A673 (cell line): ENCODE data around the gene EIF5.

Experiments
- EZH2 ChIP-seq: fragments of 200-600 bp; sonication (generic); IDR thresholded peaks from 2 replicates; pipeline ENCODE4 v1.6.1; 2017; ENCODE audit warnings: borderline replicate concordance, low read depth, mild to moderate bottlenecking, mixed read lengths, antibody characterized with exemption, low read length; ENCODE audit not compliant: poor library complexity, severe bottlenecking
- TF ChIP-seq, protein P1 (sequence below): fragments of 300-800, 200-600 bp; sonication (generic); conservative IDR thresholded peaks from 2 replicates; pipeline ENCODE4 v1.5.1; 2017; ENCODE audit warnings: low read depth, mild to moderate bottlenecking, antibody characterized with exemption, low read length, moderate library complexity, mixed read lengths

DNA sequence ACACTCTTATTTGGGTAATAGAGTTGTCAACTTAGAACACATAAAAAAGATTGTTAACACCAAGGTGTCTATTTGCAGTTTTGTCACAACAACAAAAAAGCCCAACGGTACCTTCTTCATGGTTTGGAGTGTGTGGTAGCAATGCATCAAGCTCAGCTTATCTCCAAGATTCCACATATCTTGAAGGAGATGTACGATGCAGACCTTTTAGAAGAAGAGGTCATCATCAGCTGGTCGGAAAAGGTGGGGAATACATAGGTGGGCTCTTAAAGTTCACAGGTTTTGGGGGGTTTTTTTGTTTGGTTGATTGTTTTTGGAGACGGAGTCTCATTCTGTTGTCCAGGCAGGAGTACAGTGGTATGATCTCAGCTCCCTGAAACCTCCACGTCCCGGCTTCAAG, 5.5 kb downstream of the EIF5 start:
- TF ChIP-seq, protein P1, sequence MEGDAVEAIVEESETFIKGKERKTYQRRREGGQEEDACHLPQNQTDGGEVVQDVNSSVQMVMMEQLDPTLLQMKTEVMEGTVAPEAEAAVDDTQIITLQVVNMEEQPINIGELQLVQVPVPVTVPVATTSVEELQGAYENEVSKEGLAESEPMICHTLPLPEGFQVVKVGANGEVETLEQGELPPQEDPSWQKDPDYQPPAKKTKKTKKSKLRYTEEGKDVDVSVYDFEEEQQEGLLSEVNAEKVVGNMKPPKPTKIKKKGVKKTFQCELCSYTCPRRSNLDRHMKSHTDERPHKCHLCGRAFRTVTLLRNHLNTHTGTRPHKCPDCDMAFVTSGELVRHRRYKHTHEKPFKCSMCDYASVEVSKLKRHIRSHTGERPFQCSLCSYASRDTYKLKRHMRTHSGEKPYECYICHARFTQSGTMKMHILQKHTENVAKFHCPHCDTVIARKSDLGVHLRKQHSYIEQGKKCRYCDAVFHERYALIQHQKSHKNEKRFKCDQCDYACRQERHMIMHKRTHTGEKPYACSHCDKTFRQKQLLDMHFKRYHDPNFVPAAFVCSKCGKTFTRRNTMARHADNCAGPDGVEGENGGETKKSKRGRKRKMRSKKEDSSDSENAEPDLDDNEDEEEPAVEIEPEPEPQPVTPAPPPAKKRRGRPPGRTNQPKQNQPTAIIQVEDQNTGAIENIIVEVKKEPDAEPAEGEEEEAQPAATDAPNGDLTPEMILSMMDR, result no peak
- TF ChIP-seq EZH2, result no peak
